Liver (tissue), 9 donors: ENCODE results near the gene MAPKBP1. TPM values are rescaled to one million over a fixed set of nuclear protein-coding genes. Genes with fewer than 3 reads are reported as not detected.

Source experiments
- DNase-seq: peaks from one replicate; pipeline ENCODE4 v3.0.0-alpha.2; 2017; ENCODE audit warnings: low spot score
- H3K27ac ChIP-seq, 2 donors: one replicate each; pipeline ENCODE4 v1.7.0; 2013; ENCODE audit warnings: inconsistent platforms in 2 of 2, low read length in 2 of 2, control low read depth in 1 of 2, low read depth in 1 of 2, mild to moderate bottlenecking in 1 of 2
- H3K27me3 ChIP-seq, 4 donors: one replicate each; pipeline versions ENCODE4 v1.6.1 to v1.7.0; 2013; ENCODE audit warnings: low read length in 3 of 4, inconsistent platforms in 1 of 4, mild to moderate bottlenecking in 1 of 4, moderate library complexity in 1 of 4; ENCODE audit not compliant: control insufficient read depth in 4 of 4, insufficient read depth in 4 of 4
- H3K36me3 ChIP-seq, 4 donors: one replicate each; pipeline versions ENCODE4 v1.6.1 to v1.7.0; 2013; ENCODE audit warnings: low read length in 3 of 4, mild to moderate bottlenecking in 3 of 4, low read depth in 1 of 4, moderate library complexity in 1 of 4; ENCODE audit not compliant: control insufficient read depth in 4 of 4, insufficient read depth in 3 of 4
- H3K4me1 ChIP-seq, 4 donors: one replicate each; pipeline versions ENCODE4 v1.6.1 to v1.7.0; 2013; ENCODE audit warnings: low read length in 3 of 4, mild to moderate bottlenecking in 3 of 4, moderate library complexity in 1 of 4; ENCODE audit not compliant: control insufficient read depth in 4 of 4, insufficient read depth in 4 of 4
- H3K4me3 ChIP-seq, 3 donors: one replicate each; pipeline versions ENCODE4 v1.6.1 to v1.7.0; 2013; ENCODE audit warnings: low read length in 3 of 3, control low read depth in 1 of 3, low read depth in 1 of 3, mild to moderate bottlenecking in 1 of 3
- H3K9ac ChIP-seq, 2 donors: one replicate each; pipeline ENCODE4 v1.7.0; 2013; ENCODE audit warnings: low read length in 2 of 2, mild to moderate bottlenecking in 2 of 2, moderate library complexity in 2 of 2, control low read depth in 1 of 2, low read depth in 1 of 2
- H3K9me3 ChIP-seq, 4 donors: one replicate each; pipeline versions ENCODE4 v1.6.1 to v1.7.0; 2013; ENCODE audit warnings: low read length in 3 of 4; ENCODE audit not compliant: control insufficient read depth in 4 of 4
- ATF3 ChIP-seq: IDR thresholded peaks from 2 replicates; pipeline ENCODE4 v1.6.1; 2016; ENCODE audit warnings: antibody characterized with exemption
- EGR1 ChIP-seq, 2 donors: IDR thresholded peaks; 2 replicates each; pipeline ENCODE4 v1.6.1; 2016 to 2018; ENCODE audit warnings: antibody characterized with exemption in 2 of 2, low read depth in 2 of 2
- FOXA1 ChIP-seq: IDR thresholded peaks from 2 replicates; pipeline ENCODE4 v1.6.1; 2016; ENCODE audit warnings: antibody characterized with exemption
- FOXA2 ChIP-seq: IDR thresholded peaks from 2 replicates; pipeline ENCODE4 v1.6.1; 2016; ENCODE audit warnings: antibody characterized with exemption
- GABPA ChIP-seq, 2 donors: IDR thresholded peaks in 1 of 2; conservative IDR thresholded peaks in 1 of 2; 2 replicates each; pipeline ENCODE4 v1.6.1; 2016; ENCODE audit warnings: antibody characterized with exemption in 2 of 2, mild to moderate bottlenecking in 1 of 2, moderate library complexity in 1 of 2
- HNF4A ChIP-seq, 2 donors: conservative IDR thresholded peaks; 2 replicates each; pipeline ENCODE4 v1.6.1; 2016; ENCODE audit warnings: antibody characterized with exemption in 2 of 2, mild to moderate bottlenecking in 2 of 2
- HNF4G ChIP-seq: IDR thresholded peaks from 2 replicates; pipeline ENCODE4 v1.6.1; 2016; ENCODE audit warnings: antibody characterized with exemption
- JUND ChIP-seq, 2 donors: IDR thresholded peaks; 2 replicates each; pipeline ENCODE4 v1.6.1; 2016; ENCODE audit warnings: antibody characterized with exemption in 2 of 2
- MAX ChIP-seq: IDR thresholded peaks from 2 replicates; pipeline ENCODE4 v1.6.1; 2016; ENCODE audit warnings: antibody characterized with exemption
- NR2F2 ChIP-seq: IDR thresholded peaks from 2 replicates; pipeline ENCODE4 v1.6.1; 2016; ENCODE audit warnings: antibody characterized with exemption
- RAD21 ChIP-seq, 2 donors: IDR thresholded peaks; 2 replicates each; pipeline ENCODE4 v1.6.1; 2016; ENCODE audit warnings: antibody characterized with exemption in 2 of 2, mild to moderate bottlenecking in 2 of 2
- RXRA ChIP-seq, 2 donors: IDR thresholded peaks; 2 replicates each; pipeline ENCODE4 v1.6.1; 2017 to 2018; ENCODE audit warnings: antibody characterized with exemption in 2 of 2, mild to moderate bottlenecking in 1 of 2
- SP1 ChIP-seq: IDR thresholded peaks from 2 replicates; pipeline ENCODE4 v1.6.1; 2018; ENCODE audit warnings: antibody characterized with exemption, mild to moderate bottlenecking
- TAF1 ChIP-seq: conservative IDR thresholded peaks from 2 replicates; pipeline ENCODE4 v1.6.1; 2016; ENCODE audit warnings: antibody characterized with exemption, mild to moderate bottlenecking
- YY1 ChIP-seq: IDR thresholded peaks from 2 replicates; pipeline ENCODE4 v1.6.1; 2016; ENCODE audit warnings: antibody characterized with exemption, mild to moderate bottlenecking
- WGBS: extraction: QIAGEN DNeasy Blood & Tissue Kit; methylation state at CpG from one replicate; pipeline ENCODE4 v1.1.7; 2013; 5-methylcytosine and 5-hydroxymethylcytosine counted together
- polyA plus RNA-seq, 2 donors: library from polyadenylated mRNA; stranded (reverse) in 1 of 2; unstranded in 1 of 2; fragments of 200-250 nt in 1 of 2; fragments of >200 nt in 1 of 2; fragmentation: Nextera tagmentation in 1 of 2; extraction: Ambion mirVana in 1 of 2; gene quantifications; one replicate each; pipeline versions ENCODE4 v1.2.1 to v1.2.3, GENCODE V29; 2013 to 2015
- total RNA-seq, 2 donors: library from RNA; depleted of rRNA; stranded (reverse); fragments of >200 nt; gene quantifications; one replicate each; pipeline ENCODE4 v1.2.3, GENCODE V29; 2014
- TF ChIP-seq, protein P1 (sequence below): IDR thresholded peaks from 2 replicates; pipeline ENCODE4 v1.6.1; 2016; ENCODE audit warnings: antibody characterized with exemption, mild to moderate bottlenecking
- TF ChIP-seq, protein P2 (sequence below): IDR thresholded peaks from 2 replicates; pipeline ENCODE4 v1.6.1; 2016; ENCODE audit warnings: antibody characterized with exemption
- TF ChIP-seq, protein P3 (sequence below): fragments of 150-350 bp; IDR thresholded peaks from 2 replicates; pipeline ENCODE4 v1.5.1; 2017; ENCODE audit warnings: improper control_type of control experiment, low read depth, low read length; ENCODE audit not compliant: missing input control
- donor health status: healthy.
- donor health status: healthy.
- donor health status: healthy.
- donor health status: healthy.
- donor health status: healthy.

MAPKBP1 gene
- total and polyA plus RNA-seq, 4 donors: 0.89 to 10.3 (median 2.7) TPM

DNA sequence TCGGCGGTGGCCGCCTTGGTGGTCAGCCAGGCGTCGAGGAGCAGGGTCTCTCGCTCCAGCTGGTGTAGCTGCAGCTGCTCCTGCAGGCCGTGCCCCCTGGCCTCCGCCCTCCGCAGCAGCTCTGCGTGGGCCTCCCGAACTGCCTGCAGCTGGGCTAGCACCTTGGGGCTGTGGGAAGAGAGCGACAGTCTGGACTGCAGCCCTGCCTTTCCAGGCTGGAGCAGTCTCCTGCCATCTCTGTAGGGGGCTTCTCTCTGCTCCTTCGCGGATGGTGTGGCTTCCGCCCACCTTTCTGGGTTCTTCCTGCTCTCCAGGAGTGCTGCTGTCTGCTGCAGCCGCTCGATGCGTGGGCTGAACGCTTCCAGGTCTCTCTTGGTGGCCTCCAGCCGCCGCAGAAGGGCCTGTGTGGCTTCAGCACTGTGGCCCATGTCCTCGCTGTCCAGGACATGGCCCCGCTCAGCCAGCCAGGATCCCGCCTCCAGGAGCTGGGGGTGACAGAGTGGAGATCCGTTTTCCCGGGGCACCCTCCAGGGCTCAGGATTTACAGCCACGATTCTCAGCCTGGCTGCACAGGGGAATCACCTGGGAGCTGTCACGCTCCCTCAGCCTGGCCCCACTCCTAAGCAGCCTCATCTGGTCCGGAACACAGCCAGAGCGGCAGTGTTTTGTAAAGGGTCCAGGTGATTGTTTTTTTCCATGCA is 81.1 kb downstream of the MAPKBP1 start:
- TF ChIP-seq, protein P1, sequence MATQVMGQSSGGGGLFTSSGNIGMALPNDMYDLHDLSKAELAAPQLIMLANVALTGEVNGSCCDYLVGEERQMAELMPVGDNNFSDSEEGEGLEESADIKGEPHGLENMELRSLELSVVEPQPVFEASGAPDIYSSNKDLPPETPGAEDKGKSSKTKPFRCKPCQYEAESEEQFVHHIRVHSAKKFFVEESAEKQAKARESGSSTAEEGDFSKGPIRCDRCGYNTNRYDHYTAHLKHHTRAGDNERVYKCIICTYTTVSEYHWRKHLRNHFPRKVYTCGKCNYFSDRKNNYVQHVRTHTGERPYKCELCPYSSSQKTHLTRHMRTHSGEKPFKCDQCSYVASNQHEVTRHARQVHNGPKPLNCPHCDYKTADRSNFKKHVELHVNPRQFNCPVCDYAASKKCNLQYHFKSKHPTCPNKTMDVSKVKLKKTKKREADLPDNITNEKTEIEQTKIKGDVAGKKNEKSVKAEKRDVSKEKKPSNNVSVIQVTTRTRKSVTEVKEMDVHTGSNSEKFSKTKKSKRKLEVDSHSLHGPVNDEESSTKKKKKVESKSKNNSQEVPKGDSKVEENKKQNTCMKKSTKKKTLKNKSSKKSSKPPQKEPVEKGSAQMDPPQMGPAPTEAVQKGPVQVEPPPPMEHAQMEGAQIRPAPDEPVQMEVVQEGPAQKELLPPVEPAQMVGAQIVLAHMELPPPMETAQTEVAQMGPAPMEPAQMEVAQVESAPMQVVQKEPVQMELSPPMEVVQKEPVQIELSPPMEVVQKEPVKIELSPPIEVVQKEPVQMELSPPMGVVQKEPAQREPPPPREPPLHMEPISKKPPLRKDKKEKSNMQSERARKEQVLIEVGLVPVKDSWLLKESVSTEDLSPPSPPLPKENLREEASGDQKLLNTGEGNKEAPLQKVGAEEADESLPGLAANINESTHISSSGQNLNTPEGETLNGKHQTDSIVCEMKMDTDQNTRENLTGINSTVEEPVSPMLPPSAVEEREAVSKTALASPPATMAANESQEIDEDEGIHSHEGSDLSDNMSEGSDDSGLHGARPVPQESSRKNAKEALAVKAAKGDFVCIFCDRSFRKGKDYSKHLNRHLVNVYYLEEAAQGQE: no peak
- no peak for TF ChIP-seq FOXA2
- TF ChIP-seq JUND (IDR thresholded peaks at IDR 0.05): no peak
- TF ChIP-seq RXRA (IDR thresholded peaks at IDR 0.05): no peak
- TF ChIP-seq TAF1: no peak
- no peak for TF ChIP-seq HNF4A (conservative IDR thresholded peaks at IDR 0.05)
- no peak for TF ChIP-seq MAX
- TF ChIP-seq HNF4G: no peak
- TF ChIP-seq, protein P2, sequence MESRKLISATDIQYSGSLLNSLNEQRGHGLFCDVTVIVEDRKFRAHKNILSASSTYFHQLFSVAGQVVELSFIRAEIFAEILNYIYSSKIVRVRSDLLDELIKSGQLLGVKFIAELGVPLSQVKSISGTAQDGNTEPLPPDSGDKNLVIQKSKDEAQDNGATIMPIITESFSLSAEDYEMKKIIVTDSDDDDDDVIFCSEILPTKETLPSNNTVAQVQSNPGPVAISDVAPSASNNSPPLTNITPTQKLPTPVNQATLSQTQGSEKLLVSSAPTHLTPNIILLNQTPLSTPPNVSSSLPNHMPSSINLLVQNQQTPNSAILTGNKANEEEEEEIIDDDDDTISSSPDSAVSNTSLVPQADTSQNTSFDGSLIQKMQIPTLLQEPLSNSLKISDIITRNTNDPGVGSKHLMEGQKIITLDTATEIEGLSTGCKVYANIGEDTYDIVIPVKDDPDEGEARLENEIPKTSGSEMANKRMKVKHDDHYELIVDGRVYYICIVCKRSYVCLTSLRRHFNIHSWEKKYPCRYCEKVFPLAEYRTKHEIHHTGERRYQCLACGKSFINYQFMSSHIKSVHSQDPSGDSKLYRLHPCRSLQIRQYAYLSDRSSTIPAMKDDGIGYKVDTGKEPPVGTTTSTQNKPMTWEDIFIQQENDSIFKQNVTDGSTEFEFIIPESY: no peak
- TF ChIP-seq GABPA (IDR thresholded peaks at IDR 0.05 in 1 of 2, conservative IDR thresholded peaks at IDR 0.05 in 1 of 2): no peak
- no peak for TF ChIP-seq RAD21 (IDR thresholded peaks at IDR 0.05)
- TF ChIP-seq EGR1 (IDR thresholded peaks at IDR 0.05; ENCODE audit: low read depth in 2 of 2): no peak
- TF ChIP-seq, protein P3, sequence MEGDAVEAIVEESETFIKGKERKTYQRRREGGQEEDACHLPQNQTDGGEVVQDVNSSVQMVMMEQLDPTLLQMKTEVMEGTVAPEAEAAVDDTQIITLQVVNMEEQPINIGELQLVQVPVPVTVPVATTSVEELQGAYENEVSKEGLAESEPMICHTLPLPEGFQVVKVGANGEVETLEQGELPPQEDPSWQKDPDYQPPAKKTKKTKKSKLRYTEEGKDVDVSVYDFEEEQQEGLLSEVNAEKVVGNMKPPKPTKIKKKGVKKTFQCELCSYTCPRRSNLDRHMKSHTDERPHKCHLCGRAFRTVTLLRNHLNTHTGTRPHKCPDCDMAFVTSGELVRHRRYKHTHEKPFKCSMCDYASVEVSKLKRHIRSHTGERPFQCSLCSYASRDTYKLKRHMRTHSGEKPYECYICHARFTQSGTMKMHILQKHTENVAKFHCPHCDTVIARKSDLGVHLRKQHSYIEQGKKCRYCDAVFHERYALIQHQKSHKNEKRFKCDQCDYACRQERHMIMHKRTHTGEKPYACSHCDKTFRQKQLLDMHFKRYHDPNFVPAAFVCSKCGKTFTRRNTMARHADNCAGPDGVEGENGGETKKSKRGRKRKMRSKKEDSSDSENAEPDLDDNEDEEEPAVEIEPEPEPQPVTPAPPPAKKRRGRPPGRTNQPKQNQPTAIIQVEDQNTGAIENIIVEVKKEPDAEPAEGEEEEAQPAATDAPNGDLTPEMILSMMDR: no peak
- no peak for TF ChIP-seq NR2F2
- TF ChIP-seq FOXA1: no peak
- no peak for TF ChIP-seq YY1
- TF ChIP-seq SP1: no peak
- TF ChIP-seq ATF3: no peak
- no peaks in the 10 kb centered on the region for H3K4me1 ChIP-seq
- no peaks in the 10 kb centered on the region for H3K9me3 ChIP-seq
- H3K27me3 ChIP-seq: no peaks in the 10 kb centered on the region
- WGBS: 91% methylated on average over 30 of the region's 30 CpGs
- H3K4me3 ChIP-seq: no peak overlapping the region
- no peak overlapping the region for H3K9ac ChIP-seq
- no peak for DNase-seq
- no peaks in the 10 kb centered on the region for H3K36me3 ChIP-seq
- H3K27ac ChIP-seq: no peak overlapping the region
